Prostate gland (tissue), 2 donors: Measurements from ENCODE around the gene CHCHD4. TPM values are rescaled to one million over a fixed set of nuclear protein-coding genes. Genes with fewer than 3 reads are reported as not detected.

ENCODE experiments used
- DNase-seq: peaks from one replicate; pipeline ENCODE4 v3.0.0-alpha.2; 2019; ENCODE audit warnings: low spot score
- H3K27ac ChIP-seq, 2 donors: fragments of 200-600 bp; sonication (generic); 2 replicates each; pipeline ENCODE4 v1.5.1; 2017 to 2019
- H3K27me3 ChIP-seq: fragments of 200-600 bp; sonication (generic); replicated peaks from 2 replicates; pipeline ENCODE4 v1.5.1; 2019; ENCODE audit not compliant: insufficient read depth
- H3K36me3 ChIP-seq, 2 donors: fragments of 200-600 bp; sonication (generic); 1 replicate in 1 of 2; 2 replicates in 1 of 2; pipeline versions ENCODE4 v1.5.1 to v1.8.1; 2017 to 2019
- H3K4me1 ChIP-seq: fragments of 200-600 bp; sonication (generic); replicated peaks from 2 replicates; pipeline ENCODE4 v1.5.1; 2019
- H3K4me3 ChIP-seq, 2 donors: fragments of 200-600 bp; sonication (generic); 2 replicates each; pipeline ENCODE4 v1.5.1; 2017 to 2019
- H3K9me3 ChIP-seq: fragments of 200-600 bp; sonication (generic); 2 replicates; pipeline ENCODE4 v1.5.1; 2017
- CTCF ChIP-seq, 4 experiments: fragments of 200-600 bp in 2 of 4; fragments of 450-650 bp in 2 of 4; sonication (generic) in 2 of 4; IDR thresholded peaks; 1 replicate in 3 of 4; 2 replicates in 1 of 4; pipeline ENCODE4 v1.5.1; 2016 to 2019; ENCODE audit warnings: antibody characterized with exemption in 4 of 4, mild to moderate bottlenecking in 2 of 4, moderate library complexity in 2 of 4
- POLR2A ChIP-seq: fragments of 450-650 bp; IDR thresholded peaks from one replicate; pipeline ENCODE4 v1.6.1; 2016; ENCODE audit warnings: antibody characterized with exemption, mild to moderate bottlenecking
- POLR2AphosphoS5 ChIP-seq: sonication (generic); formaldehyde crosslinking; IDR thresholded peaks from one replicate; pipeline ENCODE4 v1.6.1; 2017; ENCODE audit warnings: antibody characterized with exemption
- WGBS: methylation state at CpG from one replicate; pipeline ENCODE4 v1.1.5; 2018; 5-methylcytosine and 5-hydroxymethylcytosine counted together
- intact Hi-C: fragments of 100-400 bp; cut with DNase I; formaldehyde crosslinking; loops from one replicate; pipeline ENCODE4 v1.14.2; 2022
- total RNA-seq, 2 donors: library from RNA; depleted of rRNA; stranded (reverse); fragments of >200 nt; gene quantifications; one replicate each; pipeline ENCODE4 v1.1.0, GENCODE V29; 2016

CHCHD4 gene
- total RNA-seq, 2 donors from 2014 or later: 12.1 to 14.8 TPM

DNA sequence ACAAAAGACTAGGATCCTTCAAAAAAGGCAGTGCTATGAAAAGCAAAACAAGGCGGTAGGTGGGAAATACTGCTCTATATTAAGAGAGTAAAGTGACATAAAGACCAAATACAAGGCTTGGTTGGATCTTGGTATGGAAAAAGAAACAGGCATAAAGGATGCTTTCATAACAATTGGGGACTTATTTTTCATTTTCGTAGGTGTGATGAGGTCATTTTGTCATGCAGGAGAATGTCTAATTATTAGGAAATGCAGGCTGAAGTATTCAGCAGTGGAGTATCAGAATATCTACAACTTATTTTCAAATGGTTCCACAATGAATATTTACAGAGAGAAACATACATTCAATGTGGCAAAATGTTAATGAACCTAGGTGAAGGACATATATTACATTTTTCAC, 44.8 kb upstream of the CHCHD4 start:
- Histone ChIP-seq H3K27me3 (no peaks in the 10 kb centered on the region), H3K36me3 (peaks cover 6 to 25% of the 10 kb centered on the region in 2 donors), H3K27ac (no peak overlapping the region), H3K9me3 (no peaks in the 10 kb centered on the region), H3K4me3 (no peak overlapping the region), H3K4me1 (no peaks in the 10 kb centered on the region)
- TF ChIP-seq POLR2A (no peak), CTCF (IDR thresholded peaks at IDR 0.05) (no peak), POLR2AphosphoS5 (no peak)
- DNase-seq: no peak
- intact Hi-C loops: no loop called here
- 94% methylated on average over 2 of the region's 2 CpGs for WGBS

GRCh38 chr3:14166877-14167603, 42.4 kb upstream of the CHCHD4 start:
- Histone ChIP-seq H3K27me3 (no peaks in the 10 kb centered on the region), H3K4me1 (no peaks in the 10 kb centered on the region), H3K27ac (no peak overlapping the region), H3K36me3 (peaks cover 6 to 30% of the 10 kb centered on the region in 2 donors), H3K4me3 (no peak overlapping the region), H3K9me3 (no peaks in the 10 kb centered on the region)
- TF ChIP-seq CTCF (IDR thresholded peaks at IDR 0.05) (no peak), POLR2AphosphoS5 (no peak)
- intact Hi-C loops: no loop called here
- no peak for DNase-seq
- 91% methylated on average over 9 of the region's 9 CpGs for WGBS

GRCh38 chr3:14162178-14162577, 37.5 kb upstream of the CHCHD4 start:
- no peak for TF ChIP-seq POLR2A
- no peak for TF ChIP-seq CTCF (IDR thresholded peaks at IDR 0.05)
- no peak for TF ChIP-seq POLR2AphosphoS5
- H3K27me3 ChIP-seq: no peaks in the 10 kb centered on the region
- H3K27ac ChIP-seq: no peak overlapping the region
- H3K9me3 ChIP-seq: no peaks in the 10 kb centered on the region
- no peaks in the 10 kb centered on the region for H3K4me1 ChIP-seq
- intact Hi-C loops: no loop called here
- WGBS: 95% methylated on average over 2 of the region's 2 CpGs
- no peak overlapping the region for H3K4me3 ChIP-seq
- DNase-seq: no peak
- H3K36me3 ChIP-seq: peaks cover 13 to 41% of the 10 kb centered on the region in 2 donors

- peaks cover 13 to 41% of the 10 kb centered on the region in 2 donors for H3K36me3 ChIP-seq
- WGBS: 96% methylated on average over 2 of the region's 2 CpGs
- TF ChIP-seq POLR2A (no peak), CTCF (IDR thresholded peaks at IDR 0.05) (no peak), POLR2AphosphoS5 (no peak)
Measured at GRCh38 chr3:14161282-14161681, 36.6 kb upstream of the CHCHD4 start.

DNA sequence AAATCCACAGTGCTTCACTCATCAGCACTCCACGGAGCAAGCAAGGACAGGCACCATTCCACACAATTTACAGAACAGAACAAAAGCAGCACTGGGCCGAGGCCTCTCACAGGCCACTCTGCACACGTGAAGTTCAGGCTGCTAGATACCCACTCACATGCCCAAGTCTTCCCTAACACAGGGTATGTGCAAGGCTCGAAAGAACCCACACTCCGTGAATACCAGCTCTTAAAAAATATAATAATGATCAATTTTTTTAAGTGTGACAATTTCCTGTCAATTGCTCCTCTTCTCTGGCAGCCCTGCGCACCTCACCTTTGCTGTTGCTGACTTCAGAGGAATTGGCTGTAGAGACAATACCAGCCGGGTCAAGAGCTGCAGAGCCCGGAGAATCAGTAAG, 34.8 kb upstream of the CHCHD4 start:
- no peak for DNase-seq
- H3K36me3 ChIP-seq: peaks cover 6 to 36% of the 10 kb centered on the region in 2 donors
- no peaks in the 10 kb centered on the region for H3K4me1 ChIP-seq
- no peak overlapping the region for H3K27ac ChIP-seq
- H3K4me3 ChIP-seq: no peak overlapping the region
- WGBS: 97% methylated on average over 8 of the region's 8 CpGs
- no peaks in the 10 kb centered on the region for H3K9me3 ChIP-seq
- TF ChIP-seq POLR2AphosphoS5 (no peak), POLR2A (no peak), CTCF (IDR thresholded peaks at IDR 0.05) (no peak)
- no peaks in the 10 kb centered on the region for H3K27me3 ChIP-seq
- intact Hi-C loops: no loop called here

More at GRCh38 chr3:14161282-14161681, 36.6 kb upstream of the CHCHD4 start:
- no peaks in the 10 kb centered on the region for H3K4me1 ChIP-seq
- no peaks in the 10 kb centered on the region for H3K27me3 ChIP-seq
- intact Hi-C loops: no loop called here
- no peak overlapping the region for H3K27ac ChIP-seq
- no peak for DNase-seq
- H3K9me3 ChIP-seq: no peaks in the 10 kb centered on the region
- no peak overlapping the region for H3K4me3 ChIP-seq
